ENCODE results near the gene CPT1B.

DNA sequence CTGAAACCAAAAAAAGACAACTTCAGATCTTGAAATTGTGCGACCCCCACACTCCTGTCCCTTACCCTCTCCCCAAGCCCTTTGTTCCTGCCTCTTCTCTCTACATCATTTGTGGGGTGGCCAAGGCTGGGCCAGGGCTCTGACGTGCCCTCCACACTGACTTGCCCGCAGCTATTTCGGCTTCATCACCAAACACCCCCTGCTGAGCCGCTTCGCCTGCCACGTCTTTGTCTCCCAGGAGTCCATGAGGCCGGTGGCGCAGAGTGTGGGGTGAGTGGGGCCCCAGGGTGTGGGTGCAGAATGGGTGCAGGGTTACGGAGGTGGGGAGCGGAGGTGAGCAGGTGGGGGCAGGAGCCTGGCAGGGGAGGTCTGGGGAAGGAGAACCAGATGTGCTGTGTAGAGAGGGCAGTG is 31.8 kb upstream of the CPT1B start:
- TF ChIP-seq CTCF (IDR thresholded peaks at IDR 0.05) = no peak
- no peak for TF ChIP-seq POLR2A (IDR thresholded peaks at IDR 0.05)

Data from uterus (tissue), 2 donors.